HFFc6 (cell line): Measurements from ENCODE around the gene CDK17. TPM values are rescaled to one million over a fixed set of nuclear protein-coding genes. Genes with fewer than 3 reads are reported as not detected.
"Not testable (repeated sequence)": the region's sequence is repeated elsewhere in the genome, so short reads cannot be mapped to it uniquely, and the experiment has no call there.

Source experiments
- DNase-seq: peaks from one replicate; pipeline ENCODE4 v3.0.0-alpha.2; 2018
- H3K27ac Mint-ChIP-seq: 2 replicates; pipeline ENCODE4 v1.8.0; 2020; ENCODE audit warnings: mild to moderate bottlenecking, mixed read lengths
- H3K27me3 Mint-ChIP-seq: 2 replicates; pipeline ENCODE4 v1.8.0; 2021; ENCODE audit warnings: mild to moderate bottlenecking, moderate library complexity, mixed read lengths; ENCODE audit not compliant: insufficient read depth
- H3K36me3 Mint-ChIP-seq: 2 replicates; pipeline ENCODE4 v1.8.0; 2021; ENCODE audit warnings: low read depth, mixed read lengths
- H3K4me1 Mint-ChIP-seq: 2 replicates; pipeline ENCODE4 v1.8.0; 2020; ENCODE audit warnings: low read depth, mixed read lengths
- H3K4me3 Mint-ChIP-seq: 2 replicates; pipeline ENCODE4 v1.8.0; 2020; ENCODE audit warnings: mild to moderate bottlenecking, moderate library complexity, mixed read lengths
- H3K9me3 Mint-ChIP-seq: 2 replicates; pipeline ENCODE4 v1.8.0; 2020; ENCODE audit warnings: mild to moderate bottlenecking, mixed read lengths
- total RNA-seq, 6 experiments: library from RNA; stranded (reverse); fragmentation: NEBNext Ultra II Directional; extraction: Animal tissue kit (Norgen Biotek cat#: 25700); gene quantifications; 2 replicates in 1 of 6; 3 replicates in 5 of 6; pipeline ENCODE4 v1.2.3, GENCODE V29; 2021
- TF ChIP-seq, protein P1 (sequence below): fragments of 200-600 bp; sonication (generic); IDR thresholded peaks from 2 replicates; pipeline ENCODE4 v1.5.0; 2021; ENCODE audit warnings: antibody characterized with exemption, mild to moderate bottlenecking

The CDK17 gene
- total RNA-seq, 6 experiments from 2014 or later = 24.6 to 28.8 (median 26.5) TPM

DNA sequence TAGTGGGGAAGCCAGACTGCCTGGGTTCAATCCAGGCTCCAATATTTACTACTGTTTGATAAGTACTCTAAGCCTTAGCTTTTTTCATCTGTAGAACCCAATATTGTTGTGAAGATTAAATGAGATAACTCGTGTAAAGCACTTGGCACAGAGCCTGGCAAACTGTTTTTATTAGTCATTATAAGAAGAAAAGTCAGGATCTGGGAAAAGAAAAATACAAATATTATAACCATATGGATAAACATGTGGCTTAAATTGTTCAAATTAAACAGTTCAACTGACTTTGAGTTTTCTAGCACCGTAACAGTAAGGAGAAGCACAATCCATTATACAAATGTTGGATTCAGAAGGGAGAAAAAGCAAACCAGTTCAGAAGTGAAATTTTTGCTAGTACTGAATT, 22.0 kb upstream of the CDK17 start:
- H3K4me1 Mint-ChIP-seq = peaks cover 57% of the 10 kb centered on the region
- H3K36me3 Mint-ChIP-seq = peaks cover 37% of the 10 kb centered on the region
- no peak for DNase-seq
- TF ChIP-seq, protein P1, sequence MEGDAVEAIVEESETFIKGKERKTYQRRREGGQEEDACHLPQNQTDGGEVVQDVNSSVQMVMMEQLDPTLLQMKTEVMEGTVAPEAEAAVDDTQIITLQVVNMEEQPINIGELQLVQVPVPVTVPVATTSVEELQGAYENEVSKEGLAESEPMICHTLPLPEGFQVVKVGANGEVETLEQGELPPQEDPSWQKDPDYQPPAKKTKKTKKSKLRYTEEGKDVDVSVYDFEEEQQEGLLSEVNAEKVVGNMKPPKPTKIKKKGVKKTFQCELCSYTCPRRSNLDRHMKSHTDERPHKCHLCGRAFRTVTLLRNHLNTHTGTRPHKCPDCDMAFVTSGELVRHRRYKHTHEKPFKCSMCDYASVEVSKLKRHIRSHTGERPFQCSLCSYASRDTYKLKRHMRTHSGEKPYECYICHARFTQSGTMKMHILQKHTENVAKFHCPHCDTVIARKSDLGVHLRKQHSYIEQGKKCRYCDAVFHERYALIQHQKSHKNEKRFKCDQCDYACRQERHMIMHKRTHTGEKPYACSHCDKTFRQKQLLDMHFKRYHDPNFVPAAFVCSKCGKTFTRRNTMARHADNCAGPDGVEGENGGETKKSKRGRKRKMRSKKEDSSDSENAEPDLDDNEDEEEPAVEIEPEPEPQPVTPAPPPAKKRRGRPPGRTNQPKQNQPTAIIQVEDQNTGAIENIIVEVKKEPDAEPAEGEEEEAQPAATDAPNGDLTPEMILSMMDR = no peak
- H3K9me3 Mint-ChIP-seq = peaks cover 30% of the 10 kb centered on the region
- peak overlapping the region; percentile 75 for H3K27ac Mint-ChIP-seq
- H3K4me3 Mint-ChIP-seq = no peak overlapping the region; the same call in 1 of the 2 replicates
- peaks cover 2% of the 10 kb centered on the region for H3K27me3 Mint-ChIP-seq

DNA sequence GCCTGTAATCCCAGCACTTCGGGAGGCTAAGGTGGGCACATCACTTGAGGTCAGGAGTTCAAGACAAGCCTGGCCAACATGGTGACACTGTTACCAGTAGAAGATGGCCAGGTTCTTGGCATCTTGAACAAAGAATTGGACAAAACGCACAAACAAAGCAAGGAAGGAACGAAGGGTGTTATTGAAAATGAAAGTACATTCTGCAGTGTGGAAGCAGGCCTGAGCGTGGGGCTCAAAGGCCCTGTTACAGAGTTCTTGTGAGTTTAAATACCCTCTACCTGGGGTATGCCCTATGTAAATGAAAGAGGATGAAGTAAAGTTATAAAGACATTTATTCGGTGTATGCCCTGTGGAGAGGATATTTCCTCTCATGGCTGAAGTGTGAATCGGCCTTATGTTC, 20.8 kb upstream of the CDK17 start:
- DNase-seq = no peak
- Mint-ChIP-seq H3K9me3 (peaks cover 30% of the 10 kb centered on the region), H3K4me1 (peaks cover 63% of the 10 kb centered on the region), H3K4me3 (no peak overlapping the region), H3K27ac (peak overlapping the region; percentile 58; the same call in 1 of the 2 replicates), H3K36me3 (peaks cover 37% of the 10 kb centered on the region), H3K27me3 (peaks cover 2% of the 10 kb centered on the region)
- TF ChIP-seq, protein P1 = no peak

DNA sequence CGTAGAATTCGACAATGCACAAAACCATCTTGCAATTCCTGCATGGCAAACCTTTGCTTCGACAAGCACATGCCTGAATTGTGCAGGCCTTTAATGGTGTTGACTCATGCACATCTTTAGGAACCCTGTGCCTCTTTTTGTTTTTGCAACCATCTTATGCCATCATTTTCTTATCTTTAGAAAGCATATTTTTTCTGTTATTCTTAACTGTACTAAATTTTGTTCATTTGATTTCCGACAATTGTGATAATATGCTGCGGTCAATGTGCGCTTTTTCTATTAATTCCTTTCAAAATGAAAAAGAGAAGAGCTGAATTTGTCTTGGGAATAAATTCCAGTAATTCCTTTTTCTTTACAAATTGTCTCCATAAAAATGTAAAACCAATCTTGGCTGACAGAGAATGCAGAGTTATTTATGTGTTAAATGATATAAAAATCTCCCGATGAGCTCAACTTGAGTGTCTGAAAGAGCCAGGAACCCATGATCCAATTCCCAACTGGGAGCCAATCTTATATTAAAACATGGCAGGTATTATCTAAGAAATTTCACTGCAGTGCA, 20.1 kb upstream of the CDK17 start:
- peaks cover 2% of the 10 kb centered on the region for H3K27me3 Mint-ChIP-seq

DNA sequence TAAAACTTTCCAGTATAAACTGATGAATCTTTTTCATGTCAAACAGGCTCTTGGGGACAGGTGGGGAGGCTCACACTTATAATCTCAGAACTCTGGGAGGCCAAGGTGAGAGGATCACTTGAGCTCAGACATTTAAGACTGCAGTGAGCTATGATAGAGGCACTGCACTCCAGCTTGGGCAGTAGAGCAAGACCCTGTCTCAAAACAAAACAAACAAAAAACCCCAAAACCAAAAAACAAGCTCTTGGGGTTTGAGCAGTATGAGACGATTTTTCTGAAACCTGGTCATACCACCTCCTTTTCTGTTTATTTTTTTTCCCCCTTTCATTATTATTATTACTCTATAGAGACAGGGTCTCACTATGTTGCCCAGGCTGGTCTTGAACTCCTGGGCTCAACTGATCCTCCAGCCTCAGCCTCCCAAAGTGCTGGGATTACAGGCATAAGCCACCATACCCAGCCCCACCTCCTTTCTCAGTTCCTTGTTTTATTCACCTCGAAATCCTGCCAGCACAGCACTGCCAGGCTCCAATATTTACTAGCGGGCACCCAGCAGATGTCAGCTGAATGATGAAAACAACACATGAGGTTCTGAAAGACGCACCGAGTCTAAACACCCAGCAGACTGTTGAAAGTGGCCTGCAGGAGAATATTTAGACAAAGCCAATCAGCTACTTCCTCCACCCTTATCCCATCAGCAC, 19.5 kb upstream of the CDK17 start:
- H3K4me3 Mint-ChIP-seq = no peak overlapping the region
- H3K9me3 Mint-ChIP-seq = peaks cover 28% of the 10 kb centered on the region
- H3K27me3 Mint-ChIP-seq = no peaks in the 10 kb centered on the region; the same call in none of the 2 replicates
- no peak for DNase-seq
- peaks cover 55% of the 10 kb centered on the region for H3K4me1 Mint-ChIP-seq
- no peak overlapping the region for H3K27ac Mint-ChIP-seq
- H3K36me3 Mint-ChIP-seq = peaks cover 37% of the 10 kb centered on the region
- TF ChIP-seq, protein P1 = no peak

More for the DNA sequence above, 20.1 kb upstream of the CDK17 start:
- H3K9me3 Mint-ChIP-seq = peaks cover 30% of the 10 kb centered on the region
- DNase-seq = no peak
- TF ChIP-seq, protein P1 = no peak
- no peak overlapping the region for H3K4me3 Mint-ChIP-seq
- H3K36me3 Mint-ChIP-seq = peaks cover 37% of the 10 kb centered on the region
- H3K4me1 Mint-ChIP-seq = peaks cover 61% of the 10 kb centered on the region
- H3K27ac Mint-ChIP-seq = peak overlapping the region; percentile 58; the same call in 1 of the 2 replicates

DNA sequence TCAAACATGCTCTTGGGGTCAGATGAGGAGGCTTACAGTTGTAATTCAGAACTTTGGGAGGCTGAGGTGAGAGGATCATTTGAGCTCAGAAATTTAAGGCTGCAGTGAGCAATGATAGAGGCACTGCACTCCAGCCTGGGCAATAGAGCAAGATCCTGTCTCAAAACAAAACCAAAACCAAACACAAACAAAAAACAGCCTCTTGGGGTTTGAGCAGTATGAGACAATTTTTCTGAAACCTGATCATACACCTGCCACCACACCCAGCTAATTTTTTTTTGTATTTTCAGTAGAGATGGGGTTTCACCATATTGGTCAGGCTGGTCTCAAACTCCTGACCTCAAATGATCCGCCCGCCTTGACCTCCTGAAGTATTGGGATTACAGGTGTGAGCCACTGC, 17.4 kb upstream of the CDK17 start:
- H3K36me3 Mint-ChIP-seq = peaks cover 27% of the 10 kb centered on the region
- not testable (repeated sequence) for H3K4me3 Mint-ChIP-seq, H3K27ac Mint-ChIP-seq, H3K27me3 Mint-ChIP-seq, DNase-seq
- H3K4me1 Mint-ChIP-seq = peaks cover 45% of the 10 kb centered on the region
- H3K9me3 Mint-ChIP-seq = peaks cover 13% of the 10 kb centered on the region; the same call in 1 of the 2 replicates
